Hepatocyte (in vitro differentiated cells): ENCODE results near the gene IRF2BP1. TPM values are rescaled to one million over a fixed set of nuclear protein-coding genes. Genes with fewer than 3 reads are reported as not detected.

ENCODE experiments used
- DNase-seq: peaks from one replicate; pipeline ENCODE4 v3.0.0-alpha.2; 2016; ENCODE audit warnings: low spot score
- H2AFZ ChIP-seq: fragments of 200-600 bp; sonication (generic); 2 replicates; pipeline ENCODE4 v1.6.0; 2016; ENCODE audit warnings: antibody characterized with exemption, mild to moderate bottlenecking
- H3K27ac ChIP-seq: fragments of 200-600 bp; sonication (generic); 2 replicates; pipeline ENCODE4 v1.5.1; 2016; ENCODE audit warnings: mild to moderate bottlenecking
- H3K27me3 ChIP-seq: fragments of 200-600 bp; sonication (generic); 2 replicates; pipeline ENCODE4 v1.6.1; 2016
- H3K36me3 ChIP-seq: fragments of 200-600 bp; sonication (generic); replicated peaks from 2 replicates; pipeline ENCODE4 v1.5.1; 2016; ENCODE audit warnings: low read depth; ENCODE audit not compliant: insufficient read depth
- H3K4me1 ChIP-seq: fragments of 200-600 bp; sonication (generic); 2 replicates; pipeline ENCODE4 v1.5.1; 2016; ENCODE audit warnings: mild to moderate bottlenecking, moderate library complexity; ENCODE audit not compliant: insufficient read depth
- H3K4me2 ChIP-seq: fragments of 200-600 bp; sonication (generic); 2 replicates; pipeline ENCODE4 v1.6.0; 2016
- H3K4me3 ChIP-seq: fragments of 200-600 bp; sonication (generic); 2 replicates; pipeline ENCODE4 v1.5.1; 2016; ENCODE audit warnings: mild to moderate bottlenecking
- H3K79me2 ChIP-seq: fragments of 200-600 bp; sonication (generic); 2 replicates; pipeline ENCODE4 v1.6.0; 2017; ENCODE audit warnings: mild to moderate bottlenecking
- H3K9me2 ChIP-seq: fragments of 200-600 bp; sonication (generic); replicated peaks from 2 replicates; pipeline ENCODE4 v1.6.0; 2017; ENCODE audit warnings: mild to moderate bottlenecking; ENCODE audit not compliant: insufficient read depth
- H3K9me3 ChIP-seq: fragments of 200-600 bp; sonication (generic); 2 replicates; pipeline ENCODE4 v1.5.1; 2016; ENCODE audit warnings: low read depth, mild to moderate bottlenecking
- H4K20me1 ChIP-seq: fragments of 200-600 bp; sonication (generic); 2 replicates; pipeline ENCODE4 v1.6.0; 2016; ENCODE audit warnings: mild to moderate bottlenecking; ENCODE audit not compliant: insufficient read depth, poor library complexity, severe bottlenecking
- CTCF ChIP-seq: fragments of 200-600 bp; sonication (generic); IDR thresholded peaks from 2 replicates; pipeline ENCODE4 v1.5.1; 2016; ENCODE audit warnings: antibody characterized with exemption, mild to moderate bottlenecking; ENCODE audit not compliant: poor library complexity
- EZH2 ChIP-seq: fragments of 200-600 bp; sonication (generic); IDR thresholded peaks from 2 replicates; pipeline ENCODE4 v1.6.1; 2016; ENCODE audit warnings: antibody characterized with exemption, mild to moderate bottlenecking, borderline replicate concordance
- EZH2phosphoT487 ChIP-seq: fragments of 200-600 bp; sonication (generic); IDR thresholded peaks from one replicate; pipeline ENCODE4 v1.6.1; 2018; ENCODE audit warnings: antibody characterized with exemption, mild to moderate bottlenecking, low read depth, moderate library complexity; ENCODE audit not compliant: unreplicated experiment, severe bottlenecking
- WGBS: methylation state at CpG from one replicate; pipeline ENCODE4 v1.1.6; 2016; ENCODE audit warnings: low lambda C conversion rate; ENCODE audit errors: missing lambda C conversion rate; 5-methylcytosine and 5-hydroxymethylcytosine counted together
- polyA plus RNA-seq: library from polyadenylated mRNA; unstranded; fragments of >200 nt; fragmentation: Nextera tagmentation; extraction: Ambion mirVana; gene quantifications from 2 replicates; pipeline ENCODE4 v1.2.1, GENCODE V29; 2016
- total RNA-seq: library from RNA; depleted of rRNA; stranded (reverse); fragments of >200 nt; gene quantifications from 2 replicates; pipeline ENCODE4 v1.2.3, GENCODE V29; 2014

Gene IRF2BP1
- total and polyA plus RNA-seq, 2 experiments from 2014 or later: 11.5 to 25.2 TPM

GRCh38 chr19:45917421-45918091 is 31.6 kb upstream of the IRF2BP1 start:
- Histone ChIP-seq H3K27ac (no peak overlapping the region), H2AFZ (no peak overlapping the region), H4K20me1 (no peaks in the 10 kb centered on the region), H3K36me3 (no peaks in the 10 kb centered on the region), H3K4me3 (no peak overlapping the region), H3K4me2 (no peak overlapping the region), H3K9me3 (no peaks in the 10 kb centered on the region), H3K27me3 (no peaks in the 10 kb centered on the region), H3K9me2 (no peaks in the 10 kb centered on the region), H3K4me1 (no peaks in the 10 kb centered on the region), H3K79me2 (no peaks in the 10 kb centered on the region)
- no peak for TF ChIP-seq EZH2
- TF ChIP-seq EZH2phosphoT487: no peak
- TF ChIP-seq CTCF: no peak
- DNase-seq: no peak
- 57% methylated on average over 4 of the region's 4 CpGs for WGBS

- Histone ChIP-seq H4K20me1 (no peaks in the 10 kb centered on the region), H3K4me3 (no peak within 1 kb of the TSS), H3K36me3 (no peaks in the 10 kb centered on the region), H3K4me2 (no peak within 1 kb of the TSS), H3K27me3 (no peaks in the 10 kb centered on the region), H3K27ac (no peak within 1 kb of the TSS), H3K79me2 (no peaks in the 10 kb centered on the region), H2AFZ (no peak within 1 kb of the TSS), H3K9me3 (no peaks in the 10 kb centered on the region), H3K4me1 (no peaks in the 10 kb centered on the region), H3K9me2 (no peaks in the 10 kb centered on the region)
- no peak for DNase-seq
- TF ChIP-seq CTCF (no peak), EZH2 (no peak), EZH2phosphoT487 (no peak)
- 76% methylated on average over 43 of the region's 44 CpGs for WGBS
Observed at GRCh38 chr19:45913874-45914830, 28.2 kb upstream of the IRF2BP1 start, which contains the start of gene NANOS2. NANOS2 (minus strand) TSS chr19:45914778; CDS start chr19:45914693, 85 bp downstream.

GRCh38 chr19:45911291-45911690 is 25.4 kb upstream of the IRF2BP1 start:
- Histone ChIP-seq H3K27ac (no peak overlapping the region), H3K9me2 (no peaks in the 10 kb centered on the region), H2AFZ (no peak overlapping the region), H3K4me3 (no peak overlapping the region), H3K4me1 (no peaks in the 10 kb centered on the region), H3K36me3 (no peaks in the 10 kb centered on the region), H3K4me2 (no peak overlapping the region), H3K9me3 (no peaks in the 10 kb centered on the region), H3K27me3 (no peaks in the 10 kb centered on the region), H4K20me1 (no peaks in the 10 kb centered on the region), H3K79me2 (no peaks in the 10 kb centered on the region)
- no peak for TF ChIP-seq EZH2phosphoT487
- TF ChIP-seq CTCF: no peak
- TF ChIP-seq EZH2: no peak
- WGBS: 66% methylated on average over 8 of the region's 8 CpGs
- DNase-seq: peak; percentile 60
